Measurements from ENCODE around the gene PTPRF.

GRCh38 chr1:43619314-43619790 is 88.7 kb downstream of the PTPRF start:
- no peak for TF ChIP-seq POLR2A (IDR thresholded peaks at IDR 0.05)
- TF ChIP-seq CTCF (IDR thresholded peaks at IDR 0.05) = no peak
